Fibroblast of mammary gland (primary cell): ENCODE measurements around the gene NCKIPSD.

Experiments used
- DNase-seq: peaks from one replicate; pipeline ENCODE4 v3.0.0-alpha.2; 2010; ENCODE audit warnings: low read depth
- H3K4me3 ChIP-seq: 2 replicates; pipeline ENCODE4 v1.5.1; 2011; ENCODE audit warnings: low read depth, mild to moderate bottlenecking, low read length, moderate library complexity; ENCODE audit not compliant: control insufficient read depth
- CTCF ChIP-seq: conservative IDR thresholded peaks from 2 replicates; pipeline ENCODE4 v1.5.1; 2011; ENCODE audit warnings: low read depth, low read length, inconsistent platforms; ENCODE audit not compliant: control insufficient read depth, insufficient read depth

The NCKIPSD gene

DNA sequence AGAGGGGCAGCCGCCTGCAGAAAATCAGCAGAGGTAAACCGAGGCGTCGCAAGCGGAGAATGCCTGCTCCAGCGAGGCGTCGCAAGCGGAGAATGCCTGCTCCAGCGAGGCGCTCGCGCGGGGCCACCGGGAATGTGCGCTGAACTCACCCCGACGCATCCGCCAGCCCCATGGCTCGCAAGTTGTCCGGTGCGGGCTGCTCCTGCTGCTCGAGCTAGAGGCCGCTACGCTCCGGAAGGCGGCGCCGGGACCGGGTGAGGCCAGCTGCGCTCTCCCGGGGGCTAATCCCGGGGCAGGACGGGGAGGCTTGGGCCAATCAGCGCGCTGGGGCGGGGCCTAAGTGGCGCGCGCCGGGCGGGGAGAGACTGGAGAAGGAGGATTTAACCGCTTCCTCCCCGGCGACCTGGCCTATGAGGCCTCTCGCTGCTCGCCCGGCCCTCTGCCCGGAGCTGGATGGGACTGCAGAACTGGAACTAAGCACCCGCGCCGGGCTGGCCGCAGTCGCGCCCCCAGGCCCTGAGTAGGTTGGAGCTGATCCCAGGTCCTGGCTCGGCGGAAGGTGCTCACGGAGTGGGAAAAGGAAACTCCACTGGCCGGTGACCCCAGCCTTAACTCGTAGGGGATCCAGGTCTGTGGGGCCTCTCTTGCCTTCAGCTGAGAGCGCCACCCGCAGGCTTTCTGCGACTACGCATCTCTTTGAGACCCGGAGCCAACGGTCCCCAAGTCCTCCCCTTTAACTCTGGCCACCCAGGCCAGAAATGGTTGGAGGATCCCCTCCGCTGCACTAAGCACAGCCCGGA is 50.3 kb downstream of the NCKIPSD start, which contains the start of gene SLC26A6:
Gene SLC26A6 (minus strand): TSS at position 240 of the 800 bp plus-strand sequence. CDS start 68 bp downstream, at position 172.
- peak; percentile 66 for TF ChIP-seq CTCF
- DNase-seq, result peak; percentile 92
- peak within 1 kb of the TSS; percentile 82 for H3K4me3 ChIP-seq

GRCh38 chr3:48634661-48635221 is 51.0 kb downstream of the NCKIPSD start:
- TF ChIP-seq CTCF, result no peak
- H3K4me3 ChIP-seq, result peak overlapping the region; percentile 82

DNA sequence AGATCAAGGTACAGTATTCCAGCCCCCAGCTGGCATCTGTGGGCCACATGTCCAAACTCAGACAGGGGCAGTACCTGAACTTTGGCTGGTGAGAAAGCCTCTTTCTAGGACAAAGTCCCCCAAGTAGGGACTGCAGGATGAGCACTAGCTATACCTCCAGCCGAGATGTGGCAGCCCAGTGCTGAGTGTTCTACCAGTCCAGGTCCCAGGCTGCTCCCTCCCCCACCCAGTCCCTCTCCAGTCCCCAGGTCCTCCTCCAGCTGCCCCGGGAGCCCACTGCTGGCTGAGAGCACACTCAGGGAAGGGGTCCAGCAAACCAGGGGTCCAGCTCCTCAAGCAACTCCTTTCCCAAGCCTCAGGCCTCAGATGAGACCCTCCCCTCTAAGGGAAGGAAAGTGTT is 52.0 kb downstream of the NCKIPSD start:
- H3K4me3 ChIP-seq, result no peak overlapping the region
- no peak for DNase-seq
- no peak for TF ChIP-seq CTCF

More at GRCh38 chr3:48634661-48635221, 51.0 kb downstream of the NCKIPSD start:
- DNase-seq, result peak; percentile 60

DNA sequence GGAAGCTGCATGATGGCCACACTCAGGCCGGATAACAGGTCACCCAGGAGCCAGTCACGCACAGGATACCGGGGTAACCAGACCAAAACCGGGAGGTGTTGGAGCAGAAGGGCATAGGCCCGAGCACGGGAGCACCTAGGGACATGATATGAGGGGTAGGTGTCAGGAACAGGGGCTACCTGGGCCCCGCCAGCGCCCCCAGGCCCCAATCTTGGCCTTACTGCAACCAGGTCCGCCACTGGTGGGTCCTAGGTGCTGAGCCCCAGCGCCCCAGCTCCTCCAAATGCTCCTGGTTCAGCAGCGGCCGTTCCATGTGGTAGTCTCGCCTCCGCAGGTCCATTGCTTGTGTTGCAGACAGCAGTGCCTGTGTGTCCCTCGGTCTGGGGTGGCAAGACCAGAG is 52.5 kb downstream of the NCKIPSD start:
- DNase-seq, result no peak
- no peak overlapping the region for H3K4me3 ChIP-seq
- TF ChIP-seq CTCF, result no peak

GRCh38 chr3:48631516-48632448 is 53.9 kb downstream of the NCKIPSD start:
- DNase-seq, result no peak
- no peak for TF ChIP-seq CTCF

GRCh38 chr3:48630833-48631232 is 54.9 kb downstream of the NCKIPSD start:
- H3K4me3 ChIP-seq, result no peak overlapping the region
- TF ChIP-seq CTCF, result no peak
- no peak for DNase-seq

More at GRCh38 chr3:48631516-48632448, 53.9 kb downstream of the NCKIPSD start:
- no peak overlapping the region for H3K4me3 ChIP-seq
